OCI-LY1 (cell line): ENCODE results near the gene PSMG4.

ENCODE experiments used
- H2AFZ ChIP-seq: fragments of 200-600 bp; sonication (generic), shearing (Covaris generic); 2 replicates; pipeline ENCODE4 v1.6.0; 2014; ENCODE audit warnings: antibody characterized with exemption, mild to moderate bottlenecking, low read length
- H3F3A ChIP-seq: fragments of 200-600 bp; sonication (generic), shearing (Covaris generic); 2 replicates; pipeline ENCODE4 v1.6.0; 2014; ENCODE audit warnings: mild to moderate bottlenecking, antibody characterized with exemption, low read length, moderate library complexity; ENCODE audit not compliant: insufficient read depth
- H3K27ac ChIP-seq: fragments of 200-600 bp; sonication (generic); 2 replicates; pipeline ENCODE4 v1.5.1; 2014; ENCODE audit warnings: low read length, mixed run types, mild to moderate bottlenecking, low read depth; ENCODE audit not compliant: poor library complexity, severe bottlenecking
- H3K27me3 ChIP-seq: fragments of 200-600 bp; sonication (generic); 2 replicates; pipeline ENCODE4 v1.6.0; 2014; ENCODE audit warnings: antibody characterized with exemption, mild to moderate bottlenecking, low read length, moderate library complexity; ENCODE audit not compliant: insufficient read depth
- H3K36me3 ChIP-seq: fragments of 200-600 bp; sonication (generic); 2 replicates; pipeline ENCODE4 v1.6.1; 2014; ENCODE audit warnings: mild to moderate bottlenecking, antibody characterized with exemption, low read length, moderate library complexity, mixed read lengths; ENCODE audit not compliant: insufficient read depth
- H3K4me1 ChIP-seq: fragments of 200-600 bp; sonication (generic); 2 replicates; pipeline ENCODE4 v1.5.1; 2014; ENCODE audit warnings: mild to moderate bottlenecking, low read length, moderate library complexity; ENCODE audit not compliant: insufficient read depth, severe bottlenecking
- H3K4me2 ChIP-seq: fragments of 200-600 bp; sonication (generic), shearing (Covaris generic); 2 replicates; pipeline ENCODE4 v1.6.1; 2014; ENCODE audit warnings: low read length
- H3K4me3 ChIP-seq: fragments of 200-600 bp; sonication (generic); 2 replicates; pipeline ENCODE4 v1.5.1; 2014; ENCODE audit warnings: low read length, low read depth, mild to moderate bottlenecking, mixed read lengths; ENCODE audit not compliant: poor library complexity, severe bottlenecking
- H3K79me2 ChIP-seq: fragments of 200-600 bp; shearing (Covaris generic); 2 replicates; pipeline ENCODE4 v1.6.1; 2016; ENCODE audit warnings: mixed run types, low read length, mixed read lengths; ENCODE audit not compliant: insufficient read depth
- H3K9ac ChIP-seq: fragments of 200-600 bp; sonication (generic), shearing (Covaris generic); 2 replicates; pipeline ENCODE4 v1.6.1; 2014; ENCODE audit warnings: mild to moderate bottlenecking, low read length, mixed read lengths
- H3K9me2 ChIP-seq: fragments of 200-600 bp; sonication (generic), shearing (Covaris generic); 2 replicates; pipeline ENCODE4 v1.6.1; 2014; ENCODE audit warnings: low read depth, mild to moderate bottlenecking, low read length, mixed read lengths
- H3K9me3 ChIP-seq: fragments of 200-600 bp; shearing (Covaris generic); 2 replicates; pipeline ENCODE4 v1.6.1; 2014; ENCODE audit warnings: low read length, mixed read lengths
- H4K20me1 ChIP-seq: fragments of 200-600 bp; sonication (generic), shearing (Covaris generic); 2 replicates; pipeline ENCODE4 v1.6.0; 2016; ENCODE audit warnings: mild to moderate bottlenecking, low read length; ENCODE audit not compliant: insufficient read depth
- CTCF ChIP-seq: fragments of 200-600 bp; sonication (generic), shearing (Covaris generic); IDR thresholded peaks from 2 replicates; pipeline ENCODE4 v1.5.1; 2017; ENCODE audit warnings: mild to moderate bottlenecking, antibody characterized with exemption, low read length, moderate library complexity, mixed read lengths
- EZH2 ChIP-seq: fragments of 200-600 bp; sonication (generic), shearing (Covaris generic); IDR thresholded peaks from 2 replicates; pipeline ENCODE4 v1.8.0; 2017; ENCODE audit warnings: borderline replicate concordance, mixed run types, mild to moderate bottlenecking, antibody characterized with exemption, low read length, moderate library complexity, mixed read lengths

Gene PSMG4

DNA sequence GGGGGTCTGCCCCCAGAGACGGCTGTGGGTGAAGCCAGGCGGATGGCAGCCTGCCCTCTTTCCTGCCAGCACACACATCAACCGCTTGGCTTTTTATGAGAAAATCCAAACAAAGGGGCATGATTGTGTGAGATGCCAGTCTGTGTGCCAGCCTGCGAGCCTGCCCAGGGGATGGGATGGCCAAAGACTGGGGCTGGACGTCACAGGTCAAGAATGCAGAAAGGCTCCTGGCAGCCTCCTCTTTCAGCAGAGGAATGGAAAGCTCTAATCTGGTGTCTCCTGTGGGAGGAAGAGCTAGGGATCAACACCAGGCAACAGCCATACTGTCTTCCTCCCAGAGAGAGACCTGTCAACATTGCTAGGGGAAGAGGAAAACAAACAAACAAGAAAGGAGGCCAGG lies 47.1 kb upstream of the PSMG4 start:
- Histone ChIP-seq H3K79me2 (no peaks in the 10 kb centered on the region), H3K27me3 (peaks cover 4% of the 10 kb centered on the region; the same call in 1 of the 2 replicates), H3K36me3 (no peaks in the 10 kb centered on the region), H2AFZ (no peak overlapping the region), H4K20me1 (no peaks in the 10 kb centered on the region), H3F3A (no peaks in the 10 kb centered on the region), H3K9ac (no peak overlapping the region), H3K9me3 (no peaks in the 10 kb centered on the region), H3K4me1 (no peaks in the 10 kb centered on the region), H3K4me2 (no peak overlapping the region), H3K27ac (no peak overlapping the region), H3K9me2 (no peaks in the 10 kb centered on the region), H3K4me3 (no peak overlapping the region)
- TF ChIP-seq CTCF (no peak), EZH2 (no peak)

GRCh38 chr6:3212261-3212660 lies 46.5 kb upstream of the PSMG4 start:
- no peak overlapping the region for H3K4me3 ChIP-seq
- no peaks in the 10 kb centered on the region for H4K20me1 ChIP-seq
- H3K27me3 ChIP-seq, result peaks cover 4% of the 10 kb centered on the region; the same call in 1 of the 2 replicates
- H2AFZ ChIP-seq, result no peak overlapping the region
- no peak overlapping the region for H3K9ac ChIP-seq
- no peaks in the 10 kb centered on the region for H3K36me3 ChIP-seq
- no peak overlapping the region for H3K27ac ChIP-seq
- TF ChIP-seq EZH2, result no peak
- no peak for TF ChIP-seq CTCF
- no peaks in the 10 kb centered on the region for H3F3A ChIP-seq
- no peaks in the 10 kb centered on the region for H3K4me1 ChIP-seq
- no peaks in the 10 kb centered on the region for H3K9me3 ChIP-seq
- no peak overlapping the region for H3K4me2 ChIP-seq
- no peaks in the 10 kb centered on the region for H3K79me2 ChIP-seq
- H3K9me2 ChIP-seq, result no peaks in the 10 kb centered on the region

DNA sequence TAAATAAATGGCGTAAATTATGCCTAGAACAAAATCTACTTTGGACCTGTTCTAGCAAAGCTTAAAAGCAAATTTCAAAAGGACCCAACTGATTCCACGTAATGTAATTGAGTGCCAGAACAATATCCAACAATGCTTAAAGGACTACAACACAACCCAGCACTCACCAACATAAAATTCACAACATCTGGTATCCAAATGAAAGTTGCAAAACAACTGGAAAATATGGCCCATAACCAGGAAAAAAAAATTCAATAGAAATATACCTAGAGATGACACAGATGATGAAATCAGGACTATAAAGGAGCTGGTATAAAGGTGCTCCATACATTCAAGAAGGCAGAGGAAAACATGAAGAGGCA lies 45.4 kb upstream of the PSMG4 start:
- Histone ChIP-seq H3K9me2 (no peaks in the 10 kb centered on the region), H3K27me3 (peaks cover 7% of the 10 kb centered on the region; the same call in 1 of the 2 replicates), H2AFZ (no peak overlapping the region), H3K9me3 (no peaks in the 10 kb centered on the region), H3K9ac (no peak overlapping the region), H3F3A (no peaks in the 10 kb centered on the region), H3K27ac (no peak overlapping the region), H3K36me3 (no peaks in the 10 kb centered on the region), H3K79me2 (no peaks in the 10 kb centered on the region), H3K4me2 (no peak overlapping the region), H4K20me1 (no peaks in the 10 kb centered on the region), H3K4me1 (no peaks in the 10 kb centered on the region), H3K4me3 (no peak overlapping the region)
- TF ChIP-seq CTCF, result no peak
- no peak for TF ChIP-seq EZH2
